SH-SY5Y (cell line): Measurements from ENCODE around the gene PGM3.

Experiments
- GATA2 ChIP-seq: IDR thresholded peaks from 2 replicates; pipeline ENCODE4 v1.6.1; 2011; ENCODE audit warnings: mild to moderate bottlenecking, low read depth, low read length
- GATA3 ChIP-seq: IDR thresholded peaks from 2 replicates; pipeline ENCODE4 v1.6.1; 2011; ENCODE audit warnings: low read depth, mild to moderate bottlenecking, low read length, moderate library complexity

DNA sequence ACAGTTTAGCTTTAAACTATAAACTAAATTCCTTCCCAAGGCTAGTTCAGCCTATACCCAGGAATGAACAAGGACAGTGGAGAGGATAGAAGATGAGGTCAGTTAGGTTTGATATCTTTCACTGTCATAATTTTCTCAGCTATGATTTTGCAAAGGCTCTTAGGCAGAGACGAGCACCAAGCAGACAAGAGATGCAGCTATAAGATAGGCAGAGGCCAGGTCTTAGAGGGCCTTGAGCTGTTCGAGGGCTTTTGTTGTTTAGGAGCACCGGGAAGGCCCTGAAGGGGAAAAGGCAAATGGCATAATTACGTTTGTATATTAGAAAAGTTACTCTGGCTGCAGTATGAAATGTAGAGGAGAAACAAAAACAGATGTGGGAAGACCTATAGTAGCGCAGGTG lies 65.8 kb downstream of the PGM3 start:
- 0 out of 2 replicates have a peak, but pooled peaks have one; percentile 29 for TF ChIP-seq GATA3
- peak; percentile 70 for TF ChIP-seq GATA2
